CD4-positive, alpha-beta memory T cell (primary cell): ENCODE results near the gene CCNY. TPM values are rescaled to one million over a fixed set of nuclear protein-coding genes. Genes with fewer than 3 reads are reported as not detected.
"Not testable (repeated sequence)": the region's sequence is repeated elsewhere in the genome, so short reads cannot be mapped to it uniquely, and the experiment has no call there.

Experiments
- CTCF ChIA-PET: fragments of 350-600 bp; sonication (Branson Sonifier 250); formaldehyde crosslinking; loops from one replicate; lab custom pipeline; 2021; ENCODE audit warnings: inconsistent platforms; ENCODE audit not compliant: partially characterized antibody; lab: Charles Lee
- POLR2A ChIA-PET: fragments of 350-600 bp; sonication (Branson Sonifier 250); formaldehyde crosslinking; loops from one replicate; lab custom pipeline; 2021; ENCODE audit not compliant: partially characterized antibody; lab: Charles Lee
- DNase-seq, 5 donors: peaks; one replicate each; pipeline versions ENCODE4 v3.0.0 to v3.0.0-alpha.2; 2020 to 2022; ENCODE audit warnings: mixed read lengths in 1 of 5
- H3K27ac ChIP-seq: one replicate; pipeline ENCODE4 v1.7.0; 2013; ENCODE audit warnings: low read depth, low read length
- H3K27me3 ChIP-seq: 2 replicates; pipeline ENCODE4 v1.7.0; 2013; ENCODE audit warnings: mild to moderate bottlenecking, low read length, moderate library complexity; ENCODE audit not compliant: insufficient read depth
- H3K36me3 ChIP-seq: 2 replicates; pipeline ENCODE4 v1.7.0; 2013; ENCODE audit warnings: mild to moderate bottlenecking, low read length, moderate library complexity; ENCODE audit not compliant: insufficient read depth
- H3K4me1 ChIP-seq: 2 replicates; pipeline ENCODE4 v1.7.0; 2013; ENCODE audit warnings: mild to moderate bottlenecking, low read length, moderate library complexity; ENCODE audit not compliant: insufficient read depth
- H3K4me3 ChIP-seq, 2 donors: one replicate each; pipeline ENCODE4 v1.7.0; 2013; ENCODE audit warnings: low read length in 2 of 2, mild to moderate bottlenecking in 1 of 2
- H3K9me3 ChIP-seq, 2 donors: one replicate each; pipeline ENCODE4 v1.7.0; 2013; ENCODE audit warnings: low read length in 2 of 2, control low read depth in 1 of 2; ENCODE audit not compliant: control insufficient read depth in 1 of 2
- H3K27ac Mint-ChIP-seq, 7 donors: one replicate each; pipeline ENCODE4 v1.8.0; 2020 to 2021; ENCODE audit warnings: mixed read lengths in 7 of 7, mild to moderate bottlenecking in 6 of 7, inconsistent platforms in 3 of 7, moderate library complexity in 3 of 7
- H3K27me3 Mint-ChIP-seq, 2 donors: one replicate each; pipeline ENCODE4 v1.8.0; 2020 to 2021; ENCODE audit warnings: mixed read lengths in 2 of 2
- H3K36me3 Mint-ChIP-seq, 2 donors: one replicate each; pipeline ENCODE4 v1.8.0; 2020 to 2021; ENCODE audit warnings: mixed read lengths in 2 of 2, inconsistent platforms in 1 of 2, mild to moderate bottlenecking in 1 of 2
- H3K4me1 Mint-ChIP-seq, 4 donors: one replicate each; pipeline ENCODE4 v1.8.0; 2020 to 2021; ENCODE audit warnings: mixed read lengths in 4 of 4, mild to moderate bottlenecking in 1 of 4
- H3K4me3 Mint-ChIP-seq, 8 donors: one replicate each; pipeline ENCODE4 v1.8.0; 2020 to 2021; ENCODE audit warnings: mixed read lengths in 8 of 8, mild to moderate bottlenecking in 7 of 8, moderate library complexity in 6 of 8, inconsistent platforms in 3 of 8
- H3K9me3 Mint-ChIP-seq, 8 donors: one replicate each; pipeline ENCODE4 v1.8.0; 2020 to 2021; ENCODE audit warnings: mixed read lengths in 8 of 8, mild to moderate bottlenecking in 5 of 8, inconsistent platforms in 3 of 8, moderate library complexity in 1 of 8
- intact Hi-C: fragments of 100-400 bp; cut with micrococcal nuclease; formaldehyde crosslinking; loops from one replicate; pipeline ENCODE4 v1.15.1; 2023
- polyA plus RNA-seq, 2 donors: library from polyadenylated mRNA; unstranded; fragments of 300-500 nt; fragmentation: Illumina TruSeq; gene quantifications; one replicate each; pipeline ENCODE4 v1.2.3, GENCODE V29; 2021
- total RNA-seq, 2 experiments: library from RNA; stranded (reverse); gene quantifications; one replicate each; pipeline ENCODE4 v1.2.3, GENCODE V29; 2021

CCNY gene
- total and polyA plus RNA-seq, 4 experiments from 2014 or later: 5.6 to 66.7 (median 41.5) TPM

GRCh38 chr10:35413985-35414861 lies 77.9 kb downstream of the CCNY start:
- Histone ChIP-seq H3K27ac (no peak overlapping the region), H3K4me1 (peaks cover 62% of the 10 kb centered on the region), H3K27me3 (no peaks in the 10 kb centered on the region), H3K36me3 (no peaks in the 10 kb centered on the region), H3K9me3 (no peaks in the 10 kb centered on the region), H3K4me3 (no peak overlapping the region)
- ChIA-PET CTCF (no interaction called here), POLR2A (no interaction called here)
- intact Hi-C loops: no loop called here
- Mint-ChIP-seq H3K27ac (peak overlapping the region in 6 of 7 donors; percentile 1 to 69 (median 44)), H3K9me3 (no peaks in the 10 kb centered on the region), H3K4me1 (peaks cover 39 to 71% (median 51%) of the 10 kb centered on the region in 4 donors), H3K4me3 (peak overlapping the region in 5 of 8 donors; percentile 3 to 49 (median 31)), H3K27me3 (no peaks in the 10 kb centered on the region), H3K36me3 (no peaks in the 10 kb centered on the region)
- DNase-seq: peak in 1 of 5 donors; percentile 47

- intact Hi-C loops: no loop called here
- no peak for DNase-seq
- Mint-ChIP-seq H3K4me3 (peak overlapping the region in 1 of 8 donors; percentile 10), H3K4me1 (peaks cover 39 to 71% (median 48%) of the 10 kb centered on the region in 4 donors), H3K36me3 (no peaks in the 10 kb centered on the region), H3K27me3 (no peaks in the 10 kb centered on the region), H3K27ac (peak overlapping the region in 5 of 7 donors; percentile 11 to 63 (median 43)), H3K9me3 (no peaks in the 10 kb centered on the region)
- Histone ChIP-seq H3K4me3 (no peak overlapping the region), H3K27ac (no peak overlapping the region), H3K36me3 (no peaks in the 10 kb centered on the region), H3K27me3 (no peaks in the 10 kb centered on the region), H3K9me3 (no peaks in the 10 kb centered on the region), H3K4me1 (peaks cover 51% of the 10 kb centered on the region)
- POLR2A ChIA-PET: no interaction called here
- CTCF ChIA-PET: no interaction called here
These were observed 79.2 kb downstream of the CCNY start for GRCh38 chr10:35415505-35415904.

GRCh38 chr10:35416619-35417312 lies 80.5 kb downstream of the CCNY start:
- Mint-ChIP-seq H3K36me3 (no peaks in the 10 kb centered on the region), H3K27ac (peak overlapping the region in 4 of 7 donors; percentile 0 to 62 (median 55)), H3K4me3 (peak overlapping the region in 1 of 8 donors; percentile 21), H3K9me3 (no peaks in the 10 kb centered on the region), H3K4me1 (peaks cover 45 to 78% (median 50%) of the 10 kb centered on the region in 4 donors), H3K27me3 (no peaks in the 10 kb centered on the region)
- no peak for DNase-seq
- POLR2A ChIA-PET: no interaction called here
- Histone ChIP-seq H3K36me3 (no peaks in the 10 kb centered on the region), H3K4me3 (no peak overlapping the region), H3K9me3 (no peaks in the 10 kb centered on the region), H3K27me3 (no peaks in the 10 kb centered on the region), H3K4me1 (peaks cover 40% of the 10 kb centered on the region), H3K27ac (no peak overlapping the region)
- CTCF ChIA-PET: interaction anchor here (0.8 to 2.8 kb wide), 5 partner anchors 8 to 146 kb away, joined by 3 to 24 read pairs (median 5); no protein-coding TSS in a partner anchor
- intact Hi-C loops: no loop called here

- H3K4me1 ChIP-seq: peaks cover 35% of the 10 kb centered on the region
- DNase-seq: no peak
- H3K27me3 ChIP-seq: no peaks in the 10 kb centered on the region
- no peak overlapping the region for H3K27ac ChIP-seq
- Mint-ChIP-seq H3K4me1 (peaks cover 46 to 78% (median 52%) of the 10 kb centered on the region in 4 donors), H3K4me3 (no peak overlapping the region), H3K9me3 (no peaks in the 10 kb centered on the region), H3K36me3 (no peaks in the 10 kb centered on the region), H3K27ac (peak overlapping the region in 3 of 7 donors; percentile 0 to 62 (median 57)), H3K27me3 (no peaks in the 10 kb centered on the region)
- H3K4me3 ChIP-seq: no peak overlapping the region
- no peaks in the 10 kb centered on the region for H3K36me3 ChIP-seq
- ChIA-PET POLR2A (no interaction called here), CTCF (interaction anchor here (0.8 to 2.8 kb wide), 5 partner anchors 8 to 145 kb away, joined by 3 to 24 read pairs (median 5); no protein-coding TSS in a partner anchor)
- H3K9me3 ChIP-seq: no peaks in the 10 kb centered on the region
- intact Hi-C loops: no loop called here
These were observed 81.0 kb downstream of the CCNY start for GRCh38 chr10:35417313-35417625.

- no peaks in the 10 kb centered on the region for H3K9me3 ChIP-seq
- Mint-ChIP-seq H3K4me1 (peaks cover 46 to 78% (median 54%) of the 10 kb centered on the region in 4 donors), H3K36me3 (no peaks in the 10 kb centered on the region), H3K9me3 (no peaks in the 10 kb centered on the region), H3K27me3 (no peaks in the 10 kb centered on the region), H3K27ac (peak overlapping the region in 3 of 7 donors; percentile 36 to 67 (median 64)), H3K4me3 (peak overlapping the region in 1 of 8 donors; percentile 33)
- no peak overlapping the region for H3K4me3 ChIP-seq
- DNase-seq: no peak
- POLR2A ChIA-PET: interaction anchor here (0.7 kb wide), 1 partner anchor 81 kb away, joined by 3 read pairs; no protein-coding TSS in a partner anchor
- H3K4me1 ChIP-seq: peaks cover 33% of the 10 kb centered on the region
- H3K27ac ChIP-seq: no peak overlapping the region
- no peaks in the 10 kb centered on the region for H3K27me3 ChIP-seq
- intact Hi-C loops: no loop called here
- no peaks in the 10 kb centered on the region for H3K36me3 ChIP-seq
- CTCF ChIA-PET: interaction anchor here (0.8 to 2.8 kb wide), 5 partner anchors 9 to 145 kb away, joined by 3 to 24 read pairs (median 5); no protein-coding TSS in a partner anchor
These were observed 81.5 kb downstream of the CCNY start for GRCh38 chr10:35417795-35418194.

GRCh38 chr10:35418580-35418979 lies 82.3 kb downstream of the CCNY start:
- H3K27me3 Mint-ChIP-seq, H3K36me3 Mint-ChIP-seq, DNase-seq, H3K27me3 ChIP-seq, H3K27ac ChIP-seq, H3K4me3 Mint-ChIP-seq, H3K9me3 Mint-ChIP-seq, H3K36me3 ChIP-seq, H3K9me3 ChIP-seq, H3K4me3 ChIP-seq, intact Hi-C loops: not testable (repeated sequence)
- POLR2A ChIA-PET: interaction anchor here (0.7 kb wide), 1 partner anchor 81 kb away, joined by 3 read pairs; no protein-coding TSS in a partner anchor
- Mint-ChIP-seq H3K27ac (peak overlapping the region in 2 of 7 donors; percentile 36 to 38), H3K4me1 (peaks cover 46 to 78% (median 55%) of the 10 kb centered on the region in 4 donors)
- CTCF ChIA-PET: interaction anchor here (2.8 kb wide), 1 partner anchor 144 kb away, joined by 24 read pairs; no protein-coding TSS in a partner anchor
- H3K4me1 ChIP-seq: peaks cover 30% of the 10 kb centered on the region

- no peak overlapping the region for H3K4me3 ChIP-seq
- intact Hi-C loops: no loop called here
- ChIA-PET POLR2A (no interaction called here), CTCF (interaction anchor here (1.0 to 1.2 kb wide), 2 partner anchors 11 to 17 kb away, joined by 3 read pairs; no protein-coding TSS in a partner anchor)
- H3K4me3 Mint-ChIP-seq: no peak overlapping the region
- H3K9me3 ChIP-seq: no peaks in the 10 kb centered on the region
- no peak overlapping the region for H3K27ac ChIP-seq
- peaks cover 40 to 71% (median 54%) of the 10 kb centered on the region in 4 donors for H3K4me1 Mint-ChIP-seq
- no peaks in the 10 kb centered on the region for H3K27me3 Mint-ChIP-seq
- H3K27me3 ChIP-seq: no peaks in the 10 kb centered on the region
- no peaks in the 10 kb centered on the region for H3K36me3 ChIP-seq
- no peaks in the 10 kb centered on the region for H3K9me3 Mint-ChIP-seq
- DNase-seq: no peak
- H3K4me1 ChIP-seq: peaks cover 22% of the 10 kb centered on the region
- H3K27ac Mint-ChIP-seq: peak overlapping the region in 1 of 7 donors; percentile 13
- no peaks in the 10 kb centered on the region for H3K36me3 Mint-ChIP-seq
These were observed 83.7 kb downstream of the CCNY start for GRCh38 chr10:35420044-35420443.
